NCI-H82 (cell line): ENCODE results near the gene GPR89A.
"Not testable (repeated sequence)": the region's sequence is repeated elsewhere in the genome, so short reads cannot be mapped to it uniquely, and the experiment has no call there.

Source experiments
- DNase-seq: peaks from one replicate; lab custom pipeline; 2025; lab: John Stamatoyannopoulos, UW

GPR89A gene

DNA sequence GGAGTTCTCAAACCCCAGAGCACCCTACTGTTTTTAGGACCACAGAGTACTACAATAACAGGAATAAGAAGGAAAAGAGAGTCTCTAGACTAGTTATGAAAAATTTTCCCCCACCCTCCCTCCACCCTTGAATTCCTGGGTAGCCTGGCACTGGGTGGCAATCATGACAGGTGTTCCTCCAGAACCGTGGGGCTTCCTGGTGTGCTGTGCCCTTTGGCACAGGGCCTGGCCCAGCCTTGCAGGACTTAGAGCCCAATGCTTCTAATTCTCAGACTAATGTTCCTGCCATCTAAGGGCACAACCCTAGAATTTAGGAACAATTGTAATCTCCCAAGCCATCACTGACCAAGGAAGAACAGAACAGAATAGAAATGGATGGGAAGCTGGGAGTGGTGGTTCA, 110.0 kb downstream of the GPR89A start:
- DNase-seq = no peak

DNA sequence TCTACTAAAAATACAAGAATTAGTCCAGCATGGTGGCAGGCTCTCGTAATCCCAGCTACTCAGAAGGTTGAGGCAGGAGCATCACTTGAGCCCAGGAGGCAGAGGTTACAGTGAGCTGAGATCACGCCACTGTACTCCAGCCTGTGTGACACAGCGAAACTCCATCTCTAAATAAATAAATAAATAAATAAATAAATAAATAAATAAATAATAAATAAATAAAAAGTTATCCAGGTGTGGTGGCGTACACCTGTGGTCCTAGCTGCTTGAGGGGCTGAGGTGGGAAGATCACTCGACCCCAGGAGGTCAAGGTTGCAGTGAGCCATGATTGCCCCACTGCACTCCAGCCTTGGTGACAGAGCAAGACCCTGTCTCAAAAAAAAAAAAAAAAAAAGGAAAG, 110.7 kb downstream of the GPR89A start:
- DNase-seq = not testable (repeated sequence)

- DNase-seq = no peak
These were observed 111.7 kb downstream of the GPR89A start, which contains the start of gene CD160 for GRCh38 chr1:145719230-145720079. CD160 (plus strand) TSS chr1:145719499; CDS start chr1:145728328, 8,829 bp downstream.
